Fibroblast of villous mesenchyme (primary cell): Measurements from ENCODE around the gene RASSF5. TPM values are rescaled to one million over a fixed set of nuclear protein-coding genes. Genes with fewer than 3 reads are reported as not detected.

Experiments used
- DNase-seq: peaks from one replicate; pipeline ENCODE4 v3.0.0-alpha.2; 2010; ENCODE audit warnings: low read depth
- H3K4me3 ChIP-seq: 2 replicates; pipeline ENCODE4 v1.5.1; 2011; ENCODE audit warnings: low read depth, mild to moderate bottlenecking, low read length
- total RNA-seq: library from RNA; depleted of rRNA; stranded (reverse); fragments of >200 nt; gene quantifications from 2 replicates; pipeline ENCODE4 v1.2.3, GENCODE V29; 2012
- TF ChIP-seq, protein P1 (sequence below): IDR thresholded peaks from 2 replicates; pipeline ENCODE4 v1.5.1; 2012; ENCODE audit warnings: low read depth, mild to moderate bottlenecking, low read length; ENCODE audit not compliant: insufficient read depth

RASSF5 gene
- total RNA-seq, 1 donor = 0.86 TPM

DNA sequence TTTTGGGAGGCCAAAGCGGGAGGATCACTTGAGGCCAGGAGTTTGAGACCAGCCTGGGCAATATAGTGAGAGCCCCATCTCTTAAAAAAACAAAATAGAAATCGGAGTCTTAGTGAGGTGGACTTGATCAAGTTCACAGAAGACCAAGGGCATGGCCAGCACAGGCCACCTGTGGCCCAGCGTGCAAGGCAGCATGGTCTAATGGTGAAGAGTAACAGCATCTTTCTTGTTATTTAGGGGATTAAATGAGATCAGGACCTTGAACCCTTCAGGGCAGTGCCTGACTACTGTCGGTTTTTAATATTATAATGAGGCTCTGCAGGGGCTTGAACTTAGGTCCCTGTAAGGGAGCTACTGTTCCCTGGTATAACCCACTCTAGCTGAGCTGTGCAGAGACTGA lies 66.4 kb downstream of the RASSF5 start:
- H3K4me3 ChIP-seq = no peak overlapping the region
- DNase-seq = no peak
- TF ChIP-seq, protein P1, sequence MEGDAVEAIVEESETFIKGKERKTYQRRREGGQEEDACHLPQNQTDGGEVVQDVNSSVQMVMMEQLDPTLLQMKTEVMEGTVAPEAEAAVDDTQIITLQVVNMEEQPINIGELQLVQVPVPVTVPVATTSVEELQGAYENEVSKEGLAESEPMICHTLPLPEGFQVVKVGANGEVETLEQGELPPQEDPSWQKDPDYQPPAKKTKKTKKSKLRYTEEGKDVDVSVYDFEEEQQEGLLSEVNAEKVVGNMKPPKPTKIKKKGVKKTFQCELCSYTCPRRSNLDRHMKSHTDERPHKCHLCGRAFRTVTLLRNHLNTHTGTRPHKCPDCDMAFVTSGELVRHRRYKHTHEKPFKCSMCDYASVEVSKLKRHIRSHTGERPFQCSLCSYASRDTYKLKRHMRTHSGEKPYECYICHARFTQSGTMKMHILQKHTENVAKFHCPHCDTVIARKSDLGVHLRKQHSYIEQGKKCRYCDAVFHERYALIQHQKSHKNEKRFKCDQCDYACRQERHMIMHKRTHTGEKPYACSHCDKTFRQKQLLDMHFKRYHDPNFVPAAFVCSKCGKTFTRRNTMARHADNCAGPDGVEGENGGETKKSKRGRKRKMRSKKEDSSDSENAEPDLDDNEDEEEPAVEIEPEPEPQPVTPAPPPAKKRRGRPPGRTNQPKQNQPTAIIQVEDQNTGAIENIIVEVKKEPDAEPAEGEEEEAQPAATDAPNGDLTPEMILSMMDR = no peak

DNA sequence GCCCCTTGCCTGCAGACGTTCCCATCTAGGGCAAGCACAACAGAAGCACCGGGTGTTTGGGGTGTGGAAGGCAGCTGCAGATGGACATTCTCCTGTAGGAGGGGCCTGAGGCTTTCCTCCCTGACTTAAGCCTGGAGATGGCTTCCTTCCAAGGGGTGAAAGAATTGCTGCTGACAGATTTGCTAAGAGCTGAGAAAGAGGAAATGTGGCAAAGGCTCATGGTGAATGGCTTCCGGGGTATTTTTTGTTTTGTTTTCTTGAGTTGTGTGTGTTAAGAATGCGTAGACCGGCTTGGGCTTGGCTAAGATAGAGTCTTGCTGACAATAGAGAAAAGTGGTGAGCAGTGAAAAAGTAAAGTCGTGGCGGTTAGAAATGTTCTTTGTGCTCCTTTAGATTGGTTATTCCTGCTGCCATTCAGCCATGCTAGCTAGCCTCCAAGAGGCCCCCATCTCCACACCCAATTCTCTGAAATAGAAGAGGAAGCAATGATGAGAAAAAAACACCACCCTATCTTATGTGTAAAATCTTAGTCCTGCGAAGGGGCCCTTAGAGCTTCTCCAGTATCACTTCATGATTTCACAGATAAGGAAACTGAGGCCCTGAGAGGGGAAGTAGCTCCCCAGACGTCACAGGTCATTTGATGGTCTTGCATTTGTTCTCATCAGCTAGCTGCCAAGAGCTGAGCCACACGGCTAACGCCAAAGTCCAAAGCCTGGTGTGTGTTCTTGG lies 68.0 kb downstream of the RASSF5 start:
- DNase-seq = peak; percentile 90
- TF ChIP-seq, protein P1 = no peak

DNA sequence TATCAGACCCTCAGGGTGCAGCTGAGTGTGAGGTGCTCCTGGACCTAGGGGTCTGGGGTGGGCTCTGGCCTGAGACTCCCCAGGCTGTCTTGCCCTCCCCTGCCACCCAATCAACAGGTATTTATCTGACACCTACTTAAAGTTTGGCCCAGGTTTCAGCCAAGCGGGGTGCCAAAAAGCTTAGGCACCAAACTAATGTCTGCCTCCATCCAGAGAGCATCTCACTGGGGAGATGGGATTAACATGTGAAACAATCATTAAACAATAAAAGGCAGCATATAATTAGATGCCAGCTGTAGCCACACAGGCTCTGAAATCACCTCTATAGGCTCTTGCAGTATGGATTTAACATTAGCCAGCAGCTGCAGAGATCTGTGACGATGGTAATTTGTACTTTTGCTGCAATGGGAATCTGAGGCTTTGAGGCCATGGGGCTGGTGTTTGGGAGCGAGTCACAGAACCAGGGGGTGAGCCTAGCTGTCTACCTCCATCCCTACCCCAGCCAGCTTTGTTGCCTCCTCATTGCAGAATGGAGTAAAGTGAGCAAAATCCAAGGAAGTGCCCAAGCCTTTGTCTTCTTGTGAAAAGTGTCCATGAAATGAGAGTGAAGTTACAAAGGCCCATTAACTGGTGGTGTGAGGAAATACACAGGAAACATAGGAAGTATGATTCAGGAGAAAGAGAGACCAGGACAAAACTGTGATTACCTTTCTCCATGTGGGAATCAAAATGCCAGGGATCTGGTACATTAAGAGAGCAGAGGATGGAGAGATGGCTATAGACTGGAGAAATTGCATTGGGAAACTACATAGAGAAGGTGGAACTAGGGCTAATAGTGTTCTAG lies 68.8 kb downstream of the RASSF5 start:
- DNase-seq = no peak
- TF ChIP-seq, protein P1 = no peak
- no peak overlapping the region for H3K4me3 ChIP-seq

More for the DNA sequence above, 68.0 kb downstream of the RASSF5 start:
- H3K4me3 ChIP-seq = no peak overlapping the region

DNA sequence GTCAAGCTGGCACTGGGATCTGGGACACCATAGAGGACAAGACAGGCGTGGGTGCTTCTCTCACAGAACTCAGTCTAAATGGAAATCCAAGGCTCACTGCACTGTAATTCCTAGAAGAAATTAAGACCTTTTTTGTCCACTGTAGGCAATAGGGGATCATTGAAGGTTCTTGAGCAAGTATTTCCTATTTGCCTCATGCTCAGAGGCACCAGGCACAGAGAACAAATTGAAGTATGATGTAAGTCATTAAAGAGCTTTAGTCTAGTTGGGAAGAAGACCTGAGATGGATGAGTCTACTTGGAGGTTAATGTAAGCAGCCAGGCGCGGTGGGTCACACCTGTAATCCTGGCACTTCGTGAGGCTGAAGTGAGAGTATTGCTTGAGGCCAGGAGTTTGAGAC lies 70.3 kb downstream of the RASSF5 start:
- TF ChIP-seq, protein P1 = no peak
- no peak overlapping the region for H3K4me3 ChIP-seq
- DNase-seq = no peak

DNA sequence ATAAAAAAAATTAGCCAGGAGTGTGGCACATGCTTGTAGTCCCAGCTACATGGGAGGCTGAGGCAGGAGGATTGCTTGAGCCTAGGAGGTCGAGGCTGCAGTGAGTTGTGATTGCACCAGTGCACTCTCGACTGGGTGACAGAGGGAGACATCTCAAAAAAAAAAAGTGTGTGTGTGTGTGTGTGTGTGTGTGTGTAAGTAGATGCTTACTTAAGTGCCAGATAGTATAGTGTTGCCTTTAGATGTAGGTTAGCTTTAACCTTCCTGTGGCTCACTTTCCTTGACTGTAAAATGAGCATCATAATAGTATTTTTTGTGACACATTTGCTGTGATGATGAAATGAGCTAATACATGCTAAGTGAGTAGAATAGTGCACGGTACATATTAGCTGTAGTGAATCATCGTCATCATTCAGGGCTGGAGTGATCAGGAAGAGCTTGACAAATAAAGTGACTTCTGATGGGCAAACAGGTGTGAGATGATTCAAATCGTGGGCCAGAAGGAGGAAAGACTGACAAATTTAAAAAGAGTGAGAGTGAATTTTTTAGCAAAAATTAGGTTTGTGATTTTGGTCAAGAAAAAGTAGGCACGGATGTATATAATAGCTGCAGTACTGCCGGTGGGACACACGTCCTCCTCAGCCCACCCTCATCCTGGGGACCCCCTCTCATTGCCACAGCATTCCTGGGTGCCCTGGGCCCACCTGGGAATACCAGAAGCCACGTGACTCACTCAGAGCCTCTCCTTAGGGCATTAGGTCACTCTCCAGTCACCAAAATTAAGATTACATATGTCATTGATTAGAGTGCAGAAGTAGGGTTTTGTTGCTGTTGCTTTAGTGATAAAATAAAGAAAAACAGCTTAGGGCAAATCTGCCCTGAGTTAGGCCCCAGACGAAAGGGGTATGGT lies 71.0 kb downstream of the RASSF5 start:
- TF ChIP-seq, protein P1 = no peak
- no peak overlapping the region for H3K4me3 ChIP-seq
- no peak for DNase-seq

DNA sequence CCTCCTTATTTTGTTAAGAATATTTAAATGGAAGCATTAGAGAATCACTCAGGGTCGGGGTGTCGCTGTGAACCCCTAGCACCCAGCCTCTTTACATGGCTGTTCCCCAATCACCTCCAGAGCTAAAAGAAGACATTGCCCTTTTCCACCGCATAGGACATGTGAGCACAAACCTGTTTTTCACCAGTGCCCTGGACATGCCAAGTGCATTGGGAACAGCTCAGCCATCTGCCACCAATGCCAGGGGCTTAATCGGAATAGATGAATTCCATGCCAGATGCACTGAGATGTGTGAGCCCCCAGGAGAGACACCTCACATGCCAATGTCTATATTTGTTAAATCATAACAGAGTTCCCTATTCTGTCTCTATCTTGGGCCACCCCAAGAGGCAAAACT lies 71.6 kb downstream of the RASSF5 start:
- no peak for DNase-seq
- TF ChIP-seq, protein P1 = no peak
- H3K4me3 ChIP-seq = no peak overlapping the region
